HL-60 (cell line): ENCODE data around the gene CD247.

Experiments used
- CTCF ChIP-seq: IDR thresholded peaks from one replicate; pipeline ENCODE4 v1.5.1; 2011; ENCODE audit warnings: low read length, control low read depth, inconsistent platforms; ENCODE audit not compliant: insufficient read depth
- POLR2AphosphoS5 ChIP-seq: IDR thresholded peaks from 2 replicates; pipeline ENCODE4 v1.6.1; 2012; ENCODE audit warnings: low read depth
- REST ChIP-seq: IDR thresholded peaks from 2 replicates; pipeline ENCODE4 v1.6.1; 2012; ENCODE audit warnings: low read depth; ENCODE audit not compliant: insufficient replicate concordance

DNA sequence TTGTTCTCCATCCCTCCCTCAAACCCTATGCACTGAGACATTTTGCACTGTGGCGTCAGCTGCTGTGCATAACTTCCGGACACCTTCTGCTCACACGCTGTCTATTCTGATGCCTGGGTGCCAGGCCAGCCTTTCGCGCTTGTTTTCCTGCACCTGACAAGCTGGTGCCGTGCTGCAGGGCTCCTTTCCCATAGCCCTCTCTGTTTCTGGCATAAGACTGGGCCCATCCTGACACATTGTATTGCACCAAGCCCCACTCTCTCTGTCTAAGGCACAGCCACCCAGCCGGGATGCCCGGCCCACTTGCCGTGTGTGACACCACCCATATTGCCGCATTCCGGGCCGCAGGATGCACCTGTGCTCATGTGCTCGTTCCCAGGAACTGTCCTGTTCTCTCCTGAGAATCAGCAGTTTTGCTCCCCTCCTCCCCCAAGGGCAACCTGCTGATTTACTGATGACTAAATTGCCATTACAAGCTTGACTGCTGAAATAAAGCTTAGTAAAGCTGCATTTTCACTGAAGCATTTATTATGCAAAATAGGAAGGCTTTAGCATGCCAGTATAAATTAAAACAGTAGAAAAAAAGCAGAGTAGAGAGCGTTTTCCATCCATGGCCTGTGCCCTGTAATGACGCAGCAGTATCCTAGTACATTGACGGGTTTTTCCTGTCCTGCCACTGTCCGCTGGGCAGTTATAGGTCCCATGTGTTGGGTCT is 88.0 kb downstream of the CD247 start:
- TF ChIP-seq CTCF = no peak
- no peak for TF ChIP-seq POLR2AphosphoS5
- TF ChIP-seq REST = no peak
